HG02840 (cell line): ENCODE results near the gene MELK.
"Not testable (repeated sequence)": the region's sequence is repeated elsewhere in the genome, so short reads cannot be mapped to it uniquely, and the experiment has no call there.

Experiments
- ATAC-seq: cut with Tn5 transposase; IDR thresholded peaks from one replicate; pipeline ENCODE4 v1.9.1; 2021; ENCODE audit warnings: mild to moderate bottlenecking, moderate library complexity, moderate number of reproducible peaks; ENCODE audit not compliant: unreplicated experiment, low FRiP score

The MELK gene

GRCh38 chr9:36572515-36573418 is at the start of gene MELK:
MELK (plus strand) TSS chr9:36572895; CDS start chr9:36581682, 8,787 bp downstream.
- ATAC-seq, result peak; percentile 77

DNA sequence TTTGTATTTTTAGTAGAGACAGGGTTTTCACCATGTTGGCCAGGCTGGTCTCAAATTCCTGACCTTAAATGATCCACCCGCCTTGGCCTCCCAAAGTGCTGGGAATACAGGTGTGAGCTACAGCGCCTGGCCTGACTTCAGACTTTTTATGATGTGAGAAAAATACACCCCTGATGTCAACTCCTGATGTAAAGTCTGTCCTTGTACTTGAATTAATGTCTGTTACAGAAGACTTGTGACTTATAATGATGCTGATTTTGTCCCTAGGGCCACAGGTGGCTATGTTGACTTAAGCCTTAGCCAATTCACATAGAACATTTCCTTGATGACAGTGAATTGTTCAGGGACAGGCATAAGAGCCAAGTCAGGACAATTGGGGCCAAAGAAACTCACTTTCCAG is 42.5 kb upstream of the MELK start:
- no peak for ATAC-seq

DNA sequence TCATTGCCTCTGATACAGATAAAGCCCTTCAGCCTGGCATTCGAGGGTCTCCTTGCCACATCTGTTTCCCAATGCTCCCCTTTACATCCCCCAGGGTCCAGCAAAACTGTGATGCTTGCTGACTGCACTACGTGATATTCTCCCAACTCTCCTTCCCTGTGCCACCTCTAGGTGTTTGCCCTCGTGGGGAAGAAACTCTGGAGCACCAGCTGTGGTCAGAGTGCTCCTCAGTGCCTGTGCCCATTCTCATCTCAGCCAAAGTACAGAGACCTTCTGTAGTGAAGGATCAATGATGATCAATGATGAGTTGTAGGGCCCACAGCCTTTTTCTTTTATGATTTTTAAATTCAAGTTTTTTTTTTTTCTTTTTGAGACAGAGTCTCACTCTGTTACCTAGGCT is 40.3 kb upstream of the MELK start:
- no peak for ATAC-seq

DNA sequence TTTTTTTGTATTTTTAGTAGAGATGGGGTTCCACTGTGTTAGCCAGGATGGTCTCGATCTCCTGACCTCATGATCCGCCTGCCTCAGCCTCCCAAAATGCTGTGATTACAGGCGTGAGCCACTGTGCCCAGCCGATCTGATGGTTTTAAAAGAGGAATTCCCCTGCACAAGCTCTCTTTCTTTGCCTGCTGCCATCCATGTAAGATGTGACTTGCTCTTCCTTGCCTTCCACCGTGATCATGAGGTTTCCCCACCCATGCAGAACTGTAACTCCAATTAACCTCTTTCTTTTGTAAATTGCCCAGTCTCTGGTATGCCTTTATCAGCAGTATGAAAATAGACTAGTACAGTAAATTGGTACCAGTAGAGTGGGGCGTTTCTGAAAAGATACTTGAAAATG is 39.0 kb upstream of the MELK start:
- ATAC-seq, result not testable (repeated sequence)

DNA sequence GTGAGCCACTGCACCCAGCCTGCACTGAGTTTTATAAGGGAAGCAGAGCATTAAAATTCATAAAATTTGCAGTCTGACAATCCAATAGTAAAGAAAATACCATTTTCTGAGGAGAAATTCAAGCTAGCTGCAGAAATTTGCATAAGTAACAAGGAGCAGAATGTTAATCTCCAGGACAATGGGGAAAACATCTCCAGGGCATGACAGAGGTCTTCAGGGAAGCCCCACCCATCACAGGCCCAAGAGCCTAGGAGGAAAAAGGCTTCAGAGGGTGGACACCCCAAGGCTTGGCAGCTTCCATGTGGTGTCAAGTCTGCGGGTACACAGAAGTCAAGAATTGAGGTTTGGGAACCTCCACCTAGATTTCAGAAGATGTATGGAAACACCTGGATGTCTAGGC is 37.6 kb upstream of the MELK start:
- no peak for ATAC-seq

DNA sequence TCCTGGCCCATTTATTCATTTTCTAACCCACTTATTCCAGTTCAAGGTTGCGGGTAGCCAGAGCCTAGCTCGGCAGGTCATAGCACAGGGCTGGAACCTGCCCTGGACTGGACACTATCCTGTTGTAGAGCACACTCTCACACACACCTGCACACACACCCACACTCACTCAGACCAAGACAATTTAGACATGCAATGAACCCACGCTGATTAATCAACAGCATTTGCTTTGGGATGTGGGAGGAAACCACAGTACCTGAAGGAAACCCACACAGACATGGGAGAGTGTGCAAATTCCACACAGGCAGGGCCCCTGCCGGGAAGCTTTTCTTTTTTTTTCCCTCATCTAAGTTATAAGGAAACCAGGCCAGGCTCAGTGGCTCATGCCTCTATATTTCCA is 34.8 kb upstream of the MELK start:
- ATAC-seq, result no peak

- no peak for ATAC-seq
Measured at GRCh38 chr9:36542355-36542754, 30.3 kb upstream of the MELK start.

- ATAC-seq, result no peak
Measured at GRCh38 chr9:36543916-36544315, 28.8 kb upstream of the MELK start.

DNA sequence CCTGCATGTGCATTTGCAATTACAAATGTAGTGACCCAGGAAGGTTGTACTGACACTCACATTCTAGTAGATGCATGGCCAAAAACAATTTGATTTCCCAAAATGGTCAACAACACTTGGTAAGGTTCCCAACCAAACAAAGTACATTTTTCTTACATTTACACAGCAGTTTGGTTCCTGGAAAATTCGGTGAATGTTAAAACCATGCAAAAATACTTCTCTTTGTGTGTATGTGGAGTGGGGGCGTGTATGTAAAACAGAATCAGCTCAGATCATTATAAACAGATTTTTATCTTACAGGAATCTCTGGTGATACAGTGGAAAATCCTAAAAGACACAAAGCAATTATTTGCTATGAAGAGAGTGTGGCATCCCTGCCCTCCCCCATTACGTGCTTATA is 25.1 kb upstream of the MELK start:
- ATAC-seq, result no peak

- ATAC-seq, result no peak
Measured at GRCh38 chr9:36548454-36548853, 24.2 kb upstream of the MELK start.

DNA sequence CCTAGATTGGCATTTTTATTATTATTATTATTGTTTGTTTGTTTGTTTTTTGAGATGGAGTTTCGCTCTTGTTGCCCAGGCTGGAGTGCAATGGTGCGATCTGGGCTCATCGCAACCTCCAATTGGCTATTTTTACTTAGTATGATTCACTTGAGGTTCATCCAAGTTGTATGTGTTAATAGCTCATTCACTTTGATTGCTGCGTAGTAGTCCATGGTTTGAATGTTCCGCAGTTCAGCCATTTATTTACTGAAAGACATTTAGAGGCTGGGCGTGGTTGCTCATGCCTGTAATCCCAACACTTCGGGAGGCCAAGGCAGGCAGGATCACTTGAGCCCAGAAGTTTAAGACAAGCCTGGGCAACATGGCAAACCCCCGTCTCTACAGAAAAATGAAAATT is 22.6 kb upstream of the MELK start:
- ATAC-seq, result no peak

- ATAC-seq, result not testable (repeated sequence)
Measured at GRCh38 chr9:36550631-36551098, 22.0 kb upstream of the MELK start.

GRCh38 chr9:36551129-36551528 is 21.6 kb upstream of the MELK start:
- no peak for ATAC-seq

- no peak for ATAC-seq
Measured at GRCh38 chr9:36551910-36552309, 20.8 kb upstream of the MELK start.

GRCh38 chr9:36559036-36559695 is 13.5 kb upstream of the MELK start:
- ATAC-seq, result no peak

GRCh38 chr9:36560771-36561170 is 11.9 kb upstream of the MELK start:
- no peak for ATAC-seq

DNA sequence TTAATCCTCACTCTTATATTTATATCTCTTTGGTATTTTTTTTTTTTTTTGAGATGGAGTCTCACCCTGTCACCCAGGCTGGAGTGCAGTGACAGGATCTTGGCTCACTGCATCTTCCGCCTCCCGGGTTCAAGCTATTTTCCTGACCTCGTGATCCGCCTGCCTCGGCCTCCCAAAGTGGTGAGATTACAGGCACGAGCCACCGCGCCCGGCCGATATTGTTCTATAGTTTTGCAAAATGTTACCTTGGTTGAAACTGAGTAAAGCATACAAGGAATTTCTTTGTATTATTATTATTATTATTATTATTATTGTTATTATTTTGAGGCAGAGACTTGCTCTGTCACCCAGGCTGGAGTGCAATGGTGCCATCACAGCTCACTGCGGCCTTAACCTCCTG is 9.9 kb upstream of the MELK start:
- ATAC-seq, result not testable (repeated sequence)

GRCh38 chr9:36566813-36567221 is 5.9 kb upstream of the MELK start:
- ATAC-seq, result no peak

- ATAC-seq, result not testable (repeated sequence)
Measured at GRCh38 chr9:36568681-36569080, 4.0 kb upstream of the MELK start.

DNA sequence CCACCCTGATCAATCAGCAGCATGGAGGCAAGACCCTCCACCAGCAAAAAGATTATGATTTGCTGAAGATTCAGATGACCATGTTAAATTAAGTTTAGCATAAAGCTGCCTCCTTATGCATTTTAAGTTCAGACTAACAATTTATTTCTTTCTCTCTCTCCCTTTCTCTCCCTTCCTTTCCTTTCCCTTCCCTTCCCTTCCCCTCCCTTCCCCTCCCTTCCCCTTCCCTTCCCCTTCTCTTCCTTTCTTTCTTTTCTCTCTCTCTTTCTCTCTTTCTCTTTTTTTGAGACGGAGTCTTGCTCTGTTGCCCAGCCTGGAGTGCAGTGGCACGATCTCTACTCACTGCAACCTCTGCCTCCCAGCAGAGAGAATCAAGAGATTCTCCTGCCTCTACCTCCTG is 1.4 kb upstream of the MELK start:
- ATAC-seq, result no peak

- ATAC-seq, result not testable (repeated sequence)
Measured at GRCh38 chr9:36574045-36574444, 1.4 kb downstream of the MELK start.

DNA sequence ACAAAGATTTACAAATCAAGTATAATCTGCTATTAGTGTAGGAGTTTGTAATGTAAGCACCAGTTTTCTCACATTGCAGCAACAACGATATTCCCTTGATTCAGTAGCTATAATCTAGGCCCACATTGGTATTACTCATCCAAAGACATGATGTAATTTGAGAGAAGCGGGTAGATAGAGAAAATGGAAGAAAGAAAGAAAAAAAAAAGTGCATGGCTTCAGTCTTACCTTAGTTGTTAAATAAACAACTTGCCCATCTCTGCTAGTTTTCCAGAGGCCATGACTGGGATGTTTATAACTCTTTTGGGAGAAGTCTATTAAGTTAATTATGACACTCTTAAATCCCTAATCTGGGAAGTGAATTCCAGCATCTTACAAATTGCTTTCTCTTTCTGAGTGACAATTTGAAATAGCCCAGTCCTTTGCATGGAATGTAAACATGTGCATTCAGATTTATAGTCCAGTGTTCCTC is 2.8 kb downstream of the MELK start:
- no peak for ATAC-seq
